Naive thymus-derived CD4-positive, alpha-beta T cell (primary cell): ENCODE data around the gene SIPA1L3. TPM values are rescaled to one million over a fixed set of nuclear protein-coding genes. Genes with fewer than 3 reads are reported as not detected.

ENCODE experiments used
- ATAC-seq: fragments of 150-1000 bp; cut with Tn5 transposase; 2 replicates; pipeline ENCODE4 v1.10.0; 2021; ENCODE audit warnings: mild to moderate bottlenecking, moderate library complexity
- CTCF ChIA-PET: fragments of 350-600 bp; sonication (Branson Sonifier 250); formaldehyde crosslinking; loops from one replicate; lab custom pipeline; 2021; ENCODE audit warnings: antibody characterized with exemption; lab: Charles Lee
- POLR2A ChIA-PET: fragments of 350-600 bp; sonication (Branson Sonifier 250); formaldehyde crosslinking; loops from one replicate; lab custom pipeline; 2021; ENCODE audit warnings: antibody characterized with exemption, inconsistent platforms; lab: Charles Lee
- DNase-seq, 9 donors: peaks; one replicate each; pipeline versions ENCODE4 v3.0.0 to v3.0.0-alpha.2; 2020 to 2022; ENCODE audit warnings: mixed read lengths in 1 of 9
- H3K27ac ChIP-seq: one replicate; pipeline ENCODE4 v1.7.0; 2013; ENCODE audit warnings: mild to moderate bottlenecking, low read depth, low read length, moderate library complexity
- H3K27me3 ChIP-seq, 2 donors: one replicate each; pipeline ENCODE4 v1.7.0; 2013; ENCODE audit warnings: low read length in 2 of 2, mild to moderate bottlenecking in 2 of 2, moderate library complexity in 2 of 2; ENCODE audit not compliant: control insufficient read depth in 2 of 2, insufficient read depth in 2 of 2
- H3K36me3 ChIP-seq, 3 experiments: 1 replicate in 2 of 3; 2 replicates in 1 of 3; pipeline ENCODE4 v1.7.0; 2013; ENCODE audit warnings: low read length in 3 of 3, mild to moderate bottlenecking in 3 of 3, moderate library complexity in 1 of 3; ENCODE audit not compliant: insufficient read depth in 3 of 3, control insufficient read depth in 2 of 3
- H3K4me1 ChIP-seq, 2 donors: one replicate each; pipeline ENCODE4 v1.7.0; 2013; ENCODE audit warnings: low read length in 2 of 2, mild to moderate bottlenecking in 2 of 2, moderate library complexity in 1 of 2; ENCODE audit not compliant: control insufficient read depth in 2 of 2, insufficient read depth in 2 of 2
- H3K4me3 ChIP-seq: 2 replicates; pipeline ENCODE4 v1.7.0; 2013; ENCODE audit warnings: mild to moderate bottlenecking, low read length
- H3K9me3 ChIP-seq, 3 experiments: 1 replicate in 2 of 3; 2 replicates in 1 of 3; pipeline ENCODE4 v1.7.0; 2013; ENCODE audit warnings: low read length in 3 of 3; ENCODE audit not compliant: control insufficient read depth in 2 of 3
- H3K27ac Mint-ChIP-seq, 9 donors: one replicate each; pipeline ENCODE4 v1.8.0; 2020 to 2022; ENCODE audit warnings: mixed read lengths in 9 of 9, mild to moderate bottlenecking in 8 of 9, moderate library complexity in 5 of 9, inconsistent platforms in 2 of 9
- H3K27me3 Mint-ChIP-seq, 5 donors: one replicate each; pipeline ENCODE4 v1.8.0; 2021 to 2022; ENCODE audit warnings: mixed read lengths in 5 of 5, mild to moderate bottlenecking in 1 of 5
- H3K36me3 Mint-ChIP-seq, 5 donors: one replicate each; pipeline ENCODE4 v1.8.0; 2020 to 2022; ENCODE audit warnings: mixed read lengths in 5 of 5, mild to moderate bottlenecking in 3 of 5, inconsistent platforms in 1 of 5
- H3K4me1 Mint-ChIP-seq, 7 donors: one replicate each; pipeline ENCODE4 v1.8.0; 2020 to 2022; ENCODE audit warnings: mixed read lengths in 7 of 7, mild to moderate bottlenecking in 3 of 7, inconsistent platforms in 1 of 7
- H3K4me3 Mint-ChIP-seq, 10 donors: one replicate each; pipeline ENCODE4 v1.8.0; 2020 to 2022; ENCODE audit warnings: mild to moderate bottlenecking in 10 of 10, mixed read lengths in 10 of 10, moderate library complexity in 6 of 10, inconsistent platforms in 2 of 10
- H3K9me3 Mint-ChIP-seq, 11 donors: one replicate each; pipeline ENCODE4 v1.8.0; 2020 to 2022; ENCODE audit warnings: mixed read lengths in 11 of 11, mild to moderate bottlenecking in 4 of 11, inconsistent platforms in 1 of 11, moderate library complexity in 1 of 11
- intact Hi-C, 2 donors: fragments of 100-400 bp; cut with micrococcal nuclease; formaldehyde crosslinking; loops; one replicate each; pipeline ENCODE4 v1.15.1; 2023
- polyA plus RNA-seq, 2 donors: library from polyadenylated mRNA; unstranded; fragments of 300-500 nt; fragmentation: Illumina TruSeq; gene quantifications; one replicate each; pipeline ENCODE4 v1.2.3, GENCODE V29; 2021
- total RNA-seq, 6 experiments: library from RNA in 5 of 6; stranded (reverse) in 5 of 6; gene quantifications; 1 replicate in 5 of 6; 2 replicates in 1 of 6; pipeline ENCODE4 v1.2.3 and lab custom pipeline; 2021 to 2026

SIPA1L3 gene
- total and polyA plus RNA-seq, 7 experiments from 2014 or later: 0.91 to 38.7 (median 22.5) TPM

DNA sequence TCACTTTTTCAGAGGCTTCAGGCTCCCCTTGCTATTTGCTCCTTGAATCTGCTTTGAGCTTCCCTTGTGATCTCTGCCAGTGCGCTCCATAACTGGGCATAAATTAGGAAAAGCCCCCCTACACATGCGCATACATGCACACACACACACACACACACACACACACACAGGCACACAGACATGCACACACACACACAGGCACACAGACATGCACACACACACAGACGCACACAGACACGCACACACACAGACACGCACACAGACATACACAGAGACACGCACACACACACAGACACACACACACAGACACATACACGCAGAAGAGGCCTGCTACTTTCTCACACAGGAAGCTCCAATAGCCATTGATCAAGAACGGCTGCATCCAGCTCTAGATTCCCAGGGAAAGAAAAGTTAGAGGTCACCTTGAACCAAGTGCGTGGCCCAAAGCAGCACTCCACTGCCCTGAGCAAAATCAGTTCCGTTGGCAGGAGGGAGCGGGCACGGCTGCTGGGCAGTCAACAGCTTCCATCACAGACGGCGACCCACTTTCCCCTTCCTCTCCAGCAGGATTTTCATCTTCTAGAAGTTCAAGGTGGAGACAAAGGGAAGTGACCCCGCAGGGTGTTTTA lies 171.4 kb downstream of the SIPA1L3 start:
- H3K27ac Mint-ChIP-seq: peak overlapping the region in 1 of 9 donors; percentile 74

GRCh38 chr19:38079926-38080380 lies 172.9 kb downstream of the SIPA1L3 start:
- H3K4me3 ChIP-seq: no peak overlapping the region
- no peaks in the 10 kb centered on the region for H3K9me3 ChIP-seq
- no peaks in the 10 kb centered on the region for H3K4me1 ChIP-seq
- intact Hi-C loops: no loop called here
- ATAC-seq (peak; percentile 41), DNase-seq (no peak)
- Mint-ChIP-seq H3K27ac (peak overlapping the region in 1 of 9 donors; percentile 59), H3K27me3 (no peaks in the 10 kb centered on the region), H3K4me1 (peaks cover 3 to 18% (median 9%) of the 10 kb centered on the region in 7 donors), H3K36me3 (peaks cover 0 to 27% (median 25%) of the 10 kb centered on the region in 5 donors), H3K9me3 (peaks cover 0 to 14% (median 4%) of the 10 kb centered on the region in 11 donors), H3K4me3 (no peak overlapping the region)
- H3K27me3 ChIP-seq: no peaks in the 10 kb centered on the region
- POLR2A ChIA-PET: no interaction called here
- peaks cover 0 to 19% (median 0%) of the 10 kb centered on the region in 3 experiments for H3K36me3 ChIP-seq
- CTCF ChIA-PET: no interaction called here
- no peak overlapping the region for H3K27ac ChIP-seq

More for the DNA sequence above, 171.4 kb downstream of the SIPA1L3 start:
- Histone ChIP-seq H3K9me3 (no peaks in the 10 kb centered on the region), H3K4me1 (no peaks in the 10 kb centered on the region), H3K36me3 (peaks cover 0 to 19% (median 0%) of the 10 kb centered on the region in 3 experiments), H3K27me3 (no peaks in the 10 kb centered on the region), H3K4me3 (no peak overlapping the region), H3K27ac (no peak overlapping the region)
- Mint-ChIP-seq H3K4me1 (peaks cover 4 to 17% (median 9%) of the 10 kb centered on the region in 7 donors), H3K36me3 (peaks cover 0 to 33% (median 25%) of the 10 kb centered on the region in 5 donors), H3K27me3 (no peaks in the 10 kb centered on the region), H3K4me3 (no peak overlapping the region), H3K9me3 (peaks cover 0 to 14% (median 4%) of the 10 kb centered on the region in 11 donors)
- DNase-seq (no peak), ATAC-seq (no peak)
- intact Hi-C loops: no loop called here
- ChIA-PET POLR2A (no interaction called here), CTCF (interaction anchor here (0.6 kb wide), 1 partner anchor 884 kb away, joined by 4 read pairs; no protein-coding TSS in a partner anchor)

DNA sequence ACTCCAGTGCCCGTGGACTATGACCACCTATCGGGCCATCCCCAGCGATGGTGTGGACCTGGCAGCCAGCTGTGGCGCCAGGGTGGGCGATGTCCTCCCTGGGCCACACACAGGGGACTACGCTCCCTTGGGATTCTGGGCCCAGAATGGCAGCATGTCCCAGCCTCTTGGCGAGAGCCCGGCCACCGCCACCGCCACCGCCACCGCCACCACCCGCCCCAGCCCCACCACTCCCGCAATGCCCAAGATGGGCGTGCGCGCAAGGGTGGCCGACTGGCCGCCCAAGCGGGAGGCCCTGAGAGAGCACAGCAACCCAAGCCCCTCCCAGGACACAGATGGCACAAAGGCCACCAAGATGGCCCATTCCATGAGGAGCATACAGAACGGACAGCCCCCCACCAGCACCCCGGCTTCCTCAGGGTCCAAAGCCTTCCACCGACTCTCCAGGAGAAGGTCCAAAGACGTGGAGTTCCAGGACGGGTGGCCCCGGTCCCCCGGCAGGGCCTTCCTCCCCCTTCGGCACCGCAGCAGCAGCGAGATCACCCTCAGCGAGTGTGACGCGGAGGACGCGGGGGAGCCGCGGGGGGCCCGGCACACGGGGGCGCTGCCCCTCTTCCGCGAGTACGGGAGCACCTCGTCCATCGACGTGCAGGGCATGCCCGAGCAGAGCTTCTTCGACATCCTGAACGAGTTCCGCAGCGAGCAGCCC lies 174.7 kb downstream of the SIPA1L3 start:
- Histone ChIP-seq H3K9me3 (no peaks in the 10 kb centered on the region), H3K4me3 (no peak overlapping the region), H3K36me3 (peaks cover 0 to 19% (median 0%) of the 10 kb centered on the region in 3 experiments), H3K4me1 (no peaks in the 10 kb centered on the region), H3K27me3 (no peaks in the 10 kb centered on the region), H3K27ac (no peak overlapping the region)
- no peak overlapping the region for H3K4me3 Mint-ChIP-seq
- ATAC-seq (no peak), DNase-seq (no peak)
- H3K36me3 Mint-ChIP-seq: peaks cover 0 to 24% (median 21%) of the 10 kb centered on the region in 5 donors
- ChIA-PET CTCF (no interaction called here), POLR2A (no interaction called here)
- no peaks in the 10 kb centered on the region for H3K27me3 Mint-ChIP-seq
- intact Hi-C loops: no loop called here
- H3K9me3 Mint-ChIP-seq: peaks cover 0 to 6% (median 1%) of the 10 kb centered on the region in 11 donors
- H3K27ac Mint-ChIP-seq: no peak overlapping the region
- peaks cover 3 to 18% (median 9%) of the 10 kb centered on the region in 7 donors for H3K4me1 Mint-ChIP-seq

DNA sequence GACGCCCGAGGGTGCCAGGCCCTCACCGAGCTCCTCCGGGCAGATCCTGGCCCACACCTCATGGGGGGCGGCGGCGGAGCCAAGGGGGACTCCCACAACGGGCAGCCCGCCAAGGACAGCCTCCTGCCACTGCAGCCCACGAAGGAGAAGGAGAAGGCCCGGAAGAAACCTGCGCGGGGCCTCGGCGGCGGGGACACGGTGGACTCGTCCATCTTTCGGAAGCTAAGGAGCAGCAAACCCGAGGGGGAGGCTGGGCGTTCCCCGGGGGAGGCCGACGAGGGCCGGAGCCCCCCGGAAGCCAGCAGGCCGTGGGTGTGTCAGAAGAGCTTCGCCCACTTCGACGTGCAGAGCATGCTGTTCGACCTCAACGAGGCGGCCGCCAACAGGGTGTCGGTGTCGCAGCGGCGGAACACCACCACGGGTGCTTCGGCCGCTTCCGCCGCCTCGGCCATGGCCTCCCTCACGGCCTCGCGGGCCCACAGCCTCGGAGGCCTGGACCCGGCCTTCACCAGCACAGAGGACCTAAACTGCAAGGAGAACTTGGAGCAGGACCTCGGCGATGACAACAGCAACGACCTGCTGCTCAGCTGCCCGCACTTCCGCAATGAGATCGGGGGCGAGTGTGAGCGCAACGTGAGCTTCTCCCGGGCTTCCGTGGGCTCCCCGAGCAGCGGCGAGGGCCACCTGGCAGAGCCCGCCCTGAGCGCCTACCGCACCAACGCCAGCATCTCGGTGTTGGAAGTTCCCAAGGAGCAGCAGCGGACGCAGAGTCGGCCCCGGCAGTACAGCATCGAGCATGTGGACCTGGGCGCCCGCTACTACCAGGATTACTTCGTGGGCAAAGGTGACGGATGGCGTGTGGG lies 175.5 kb downstream of the SIPA1L3 start:
- Histone ChIP-seq H3K4me3 (no peak overlapping the region), H3K36me3 (peaks cover 0 to 19% (median 0%) of the 10 kb centered on the region in 3 experiments), H3K4me1 (no peaks in the 10 kb centered on the region), H3K27ac (no peak overlapping the region), H3K27me3 (no peaks in the 10 kb centered on the region), H3K9me3 (no peaks in the 10 kb centered on the region)
- H3K36me3 Mint-ChIP-seq: peaks cover 0 to 25% (median 21%) of the 10 kb centered on the region in 5 donors
- no peaks in the 10 kb centered on the region for H3K27me3 Mint-ChIP-seq
- no peak overlapping the region for H3K27ac Mint-ChIP-seq
- ATAC-seq (no peak), DNase-seq (no peak)
- H3K4me3 Mint-ChIP-seq: no peak overlapping the region
- H3K4me1 Mint-ChIP-seq: peaks cover 3 to 18% (median 9%) of the 10 kb centered on the region in 7 donors
- ChIA-PET CTCF (interaction anchor here (1.1 kb wide), 1 partner anchor 12 kb away, joined by 3 read pairs; no protein-coding TSS in a partner anchor), POLR2A (no interaction called here)
- intact Hi-C loops: no loop called here
- peaks cover 0 to 5% (median 0%) of the 10 kb centered on the region in 11 donors for H3K9me3 Mint-ChIP-seq

DNA sequence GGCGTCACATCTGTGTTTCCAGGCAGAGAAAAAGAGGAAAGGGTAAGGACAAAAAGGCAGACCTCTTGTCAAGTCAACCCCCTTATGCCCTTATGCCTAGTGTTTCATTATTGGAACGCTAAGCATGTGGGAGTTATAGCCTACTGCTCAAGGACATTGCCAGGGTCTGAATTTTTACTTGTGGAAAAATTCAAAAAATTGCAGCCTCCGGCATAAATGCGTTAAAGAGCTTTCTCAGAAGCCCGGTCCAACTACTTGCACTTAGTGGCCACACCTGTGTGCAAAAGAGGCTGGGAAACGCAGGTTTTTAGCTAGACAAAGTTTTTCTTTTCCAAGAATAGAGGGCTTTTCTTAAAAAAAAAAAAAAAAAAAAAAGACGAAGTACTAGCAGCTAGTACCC lies 177.2 kb downstream of the SIPA1L3 start:
- intact Hi-C loops: no loop called here
- Mint-ChIP-seq H3K9me3 (no peaks in the 10 kb centered on the region), H3K27me3 (no peaks in the 10 kb centered on the region), H3K27ac (no peak overlapping the region), H3K4me3 (no peak overlapping the region), H3K36me3 (peaks cover 0 to 26% (median 15%) of the 10 kb centered on the region in 5 donors), H3K4me1 (peaks cover 2 to 16% (median 8%) of the 10 kb centered on the region in 7 donors)
- ATAC-seq: no peak
- no peak for DNase-seq
- Histone ChIP-seq H3K4me1 (no peaks in the 10 kb centered on the region), H3K4me3 (no peak overlapping the region), H3K27ac (no peak overlapping the region), H3K36me3 (peaks cover 0 to 29% (median 3%) of the 10 kb centered on the region in 3 experiments), H3K9me3 (no peaks in the 10 kb centered on the region), H3K27me3 (no peaks in the 10 kb centered on the region)
- CTCF ChIA-PET: interaction anchor here (1.0 kb wide), 1 partner anchor 10 kb away, joined by 5 read pairs; no protein-coding TSS in a partner anchor
- POLR2A ChIA-PET: no interaction called here

- H3K27ac Mint-ChIP-seq: peak overlapping the region in 1 of 9 donors; percentile 45
- ATAC-seq (no peak), DNase-seq (no peak)
- no peak overlapping the region for H3K27ac ChIP-seq
- no peaks in the 10 kb centered on the region for H3K9me3 ChIP-seq
- H3K4me3 Mint-ChIP-seq: no peak overlapping the region
- peaks cover 0 to 1% (median 0%) of the 10 kb centered on the region in 7 donors for H3K4me1 Mint-ChIP-seq
- no peak overlapping the region for H3K4me3 ChIP-seq
- peaks cover 0 to 36% (median 9%) of the 10 kb centered on the region in 5 donors for H3K36me3 Mint-ChIP-seq
- intact Hi-C loops: no loop called here
- peaks cover 0 to 23% (median 5%) of the 10 kb centered on the region in 3 experiments for H3K36me3 ChIP-seq
- no peaks in the 10 kb centered on the region for H3K9me3 Mint-ChIP-seq
- no peaks in the 10 kb centered on the region for H3K27me3 Mint-ChIP-seq
- H3K4me1 ChIP-seq: no peaks in the 10 kb centered on the region
- H3K27me3 ChIP-seq: no peaks in the 10 kb centered on the region
- CTCF ChIA-PET: no interaction called here
- POLR2A ChIA-PET: no interaction called here
These were observed 182.4 kb downstream of the SIPA1L3 start for GRCh38 chr19:38089440-38089839.
